Heart left ventricle (tissue), 16 donors: ENCODE measurements around the gene ADAM23. TPM values are rescaled to one million over a fixed set of nuclear protein-coding genes. Genes with fewer than 3 reads are reported as not detected.

Source experiments
- ATAC-seq, 4 donors: fragments of 200-7000 bp; cut with Tn5 transposase; one replicate each; pipeline ENCODE4 v1.9.1; 2020 to 2022; ENCODE audit warnings: moderate library complexity in 4 of 4, mild to moderate bottlenecking in 3 of 4, moderate number of reproducible peaks in 1 of 4
- DNase-seq, 5 donors: peaks; one replicate each; pipeline ENCODE4 v3.0.0-alpha.2; 2020
- H3K27ac ChIP-seq, 12 donors: fragments of 200-600 bp; sonication (generic) in 4 of 12; one replicate each; pipeline versions ENCODE4 v1.5.0 to v1.8.0; 2016 to 2022; ENCODE audit warnings: mild to moderate bottlenecking in 2 of 12
- H3K27me3 ChIP-seq, 9 donors: fragments of 200-600 bp; sonication (generic) in 2 of 9; one replicate each; pipeline versions ENCODE4 v1.5.1 to v1.8.0; 2016 to 2022; ENCODE audit warnings: mild to moderate bottlenecking in 3 of 9
- H3K36me3 ChIP-seq, 9 donors: fragments of 200-600 bp; sonication (generic) in 2 of 9; one replicate each; pipeline versions ENCODE4 v1.5.0 to v1.8.0; 2018 to 2022; ENCODE audit warnings: mild to moderate bottlenecking in 2 of 9
- H3K4me1 ChIP-seq, 12 donors: fragments of 200-600 bp; sonication (generic) in 4 of 12; one replicate each; pipeline versions ENCODE4 v1.5.0 to v1.8.0; 2016 to 2022; ENCODE audit warnings: mild to moderate bottlenecking in 3 of 12
- H3K4me3 ChIP-seq, 12 donors: fragments of 200-600 bp; sonication (generic) in 4 of 12; one replicate each; pipeline versions ENCODE4 v1.5.0 to v1.8.0; 2017 to 2022; ENCODE audit warnings: mild to moderate bottlenecking in 9 of 12, moderate library complexity in 4 of 12
- H3K9me3 ChIP-seq, 12 donors: fragments of 200-600 bp; sonication (generic) in 4 of 12; one replicate each; pipeline versions ENCODE4 v1.5.0 to v1.8.0; 2016 to 2022; ENCODE audit warnings: mild to moderate bottlenecking in 1 of 12
- CTCF ChIP-seq, 12 donors: fragments of 200-600 bp; sonication (generic) in 4 of 12; IDR thresholded peaks; one replicate each; pipeline versions ENCODE4 v1.5.0 to v1.8.0; 2018 to 2022; ENCODE audit warnings: antibody characterized with exemption in 12 of 12, mild to moderate bottlenecking in 5 of 12
- POLR2A ChIP-seq, 2 donors: fragments of 450-650 bp; IDR thresholded peaks; one replicate each; pipeline ENCODE4 v1.6.1; 2017; ENCODE audit warnings: antibody characterized with exemption in 2 of 2, mild to moderate bottlenecking in 2 of 2, moderate library complexity in 2 of 2
- WGBS, 4 donors: extraction: QIAGEN DNeasy Blood & Tissue Kit in 2 of 4; methylation state at CpG; one replicate each; pipeline versions ENCODE4 v1.1.5 to v1.1.7; 2013 to 2018; 5-methylcytosine and 5-hydroxymethylcytosine counted together
- intact Hi-C, 10 donors: fragments of 100-400 bp; cut with DNase I; formaldehyde crosslinking; loops; one replicate each; pipeline versions ENCODE4 v1.11.1 to v1.14.2; 2022
- polyA plus RNA-seq, 2 donors: library from polyadenylated mRNA; stranded (reverse); fragments of 200-250 nt; gene quantifications; one replicate each; pipeline ENCODE4 v1.2.3, GENCODE V29; 2013
- total RNA-seq, 9 donors: library from RNA; depleted of rRNA in 2 of 9; stranded (reverse); fragments of >200 nt in 2 of 9; fragmentation: NEBNext Ultra II Directional in 3 of 9; extraction: Animal tissue kit (Norgen Biotek cat#: 25700) in 3 of 9; gene quantifications; one replicate each; pipeline versions ENCODE4 v1.1.0 to v1.2.4, GENCODE V29; 2016 to 2023
- donor health status: ischemic (EF 13 %, LVEDD 7.1; RV severe dilation, severe dysfunction).
- donor health status: healthy with polysubstance abuse.
- donor health status: DM: no; HTN: yes; CAD: no.
- donor health status: DM: no; HTN: no; CAD: no.
- donor health status: ischemic (EF 25% LVEDD 6.9; RV normal size, moderate dysfunction).
- donor health status: ischemic (EF 25% LVEDD 5.7; RV mildly dilated, moderate dysfunction).
- donor health status: healthy.
- donor health status: DM: yes; HTN: yes; CAD: no.
- donor health status: ischemic (EF 35%, LVEDD 5.7; RV mildly dilated, moderate dysfunction).
- donor health status: nonischemic (EF 11% LVEDD 7.7; RV severe dilation, severe dysfunction).
- donor health status: DM: yes; HTN: yes; CAD: no.
- donor health status: PGD.
- donor health status: ischemic (EF 29% LVEDD 5.4; RV normal size, mild dysfunction).
- donor health status: nonischemic (EF 23%, LVEDD 6.1; RV moderate dilation, normal function).

The ADAM23 gene
- total and polyA plus RNA-seq, 11 donors: 18.6 to 87.4 (median 57.9) TPM

- H3K4me3 ChIP-seq: no peak overlapping the region
- no peak for TF ChIP-seq POLR2A (IDR thresholded peaks at IDR 0.05)
- TF ChIP-seq CTCF (IDR thresholded peaks at IDR 0.05): no peak
- 92 to 95% (median 95%) methylated on average over 3 of the region's 3 CpGs for WGBS, 4 donors
- intact Hi-C loops: no loop called here
- H3K4me1 ChIP-seq: no peaks in the 10 kb centered on the region
- peaks cover 0 to 4% (median 0%) of the 10 kb centered on the region in 9 donors for H3K27me3 ChIP-seq
- H3K27ac ChIP-seq: no peak overlapping the region
- no peaks in the 10 kb centered on the region for H3K36me3 ChIP-seq
- no peak for ATAC-seq
- no peaks in the 10 kb centered on the region for H3K9me3 ChIP-seq
- no peak for DNase-seq
Observed at GRCh38 chr2:206428783-206429182, 14.5 kb upstream of the ADAM23 start.

- Histone ChIP-seq H3K27me3 (peaks cover 0 to 4% (median 0%) of the 10 kb centered on the region in 9 donors), H3K4me3 (no peak overlapping the region), H3K4me1 (no peaks in the 10 kb centered on the region), H3K36me3 (no peaks in the 10 kb centered on the region), H3K9me3 (no peaks in the 10 kb centered on the region), H3K27ac (no peak overlapping the region)
- no peak for ATAC-seq
- intact Hi-C loops: no loop called here
- 89 to 100% (median 93%) methylated on average over 2 of the region's 2 CpGs for WGBS, 4 donors
- DNase-seq: no peak
- TF ChIP-seq CTCF (IDR thresholded peaks at IDR 0.05) (no peak), POLR2A (IDR thresholded peaks at IDR 0.05) (no peak)
Observed at GRCh38 chr2:206430452-206430851, 12.9 kb upstream of the ADAM23 start.

- Histone ChIP-seq H3K27me3 (no peaks in the 10 kb centered on the region), H3K4me1 (no peaks in the 10 kb centered on the region), H3K9me3 (no peaks in the 10 kb centered on the region), H3K4me3 (no peak overlapping the region), H3K36me3 (no peaks in the 10 kb centered on the region), H3K27ac (no peak overlapping the region)
- WGBS, 4 donors: 68 to 82% (median 76%) methylated on average over 3 of the region's 3 CpGs
- TF ChIP-seq CTCF (IDR thresholded peaks at IDR 0.05) (no peak), POLR2A (IDR thresholded peaks at IDR 0.05) (no peak)
- ATAC-seq (no peak), DNase-seq (no peak)
- intact Hi-C loops: no loop called here
Observed at GRCh38 chr2:206431439-206431838, 11.9 kb upstream of the ADAM23 start.

GRCh38 chr2:206432193-206433082 lies 10.9 kb upstream of the ADAM23 start:
- no peak for DNase-seq
- no peak for ATAC-seq
- no peak overlapping the region for H3K27ac ChIP-seq
- H3K4me3 ChIP-seq: no peak overlapping the region
- 68 to 77% (median 73%) methylated on average over 6 of the region's 6 CpGs for WGBS, 4 donors
- intact Hi-C loops: no loop called here
- TF ChIP-seq POLR2A (IDR thresholded peaks at IDR 0.05) (no peak), CTCF (IDR thresholded peaks at IDR 0.05) (no peak)
- H3K4me1 ChIP-seq: no peaks in the 10 kb centered on the region
- no peaks in the 10 kb centered on the region for H3K9me3 ChIP-seq
- peaks cover 0 to 2% (median 0%) of the 10 kb centered on the region in 9 donors for H3K27me3 ChIP-seq
- H3K36me3 ChIP-seq: no peaks in the 10 kb centered on the region
